IMR-90 (cell line): ENCODE data around the gene PBLD. TPM values are rescaled to one million over a fixed set of nuclear protein-coding genes. Genes with fewer than 3 reads are reported as not detected.

Source experiments
- ATAC-seq: fragments of 200-7000 bp; cut with Tn5 transposase; 2 replicates; pipeline ENCODE4 v1.9.1; 2020; ENCODE audit warnings: low read depth, mild to moderate bottlenecking, moderate library complexity
- BruUV-seq: library from RNA; stranded (reverse); fragments of 400-500 nt; replicated peaks from 2 replicates; lab custom pipeline; 2021; lab: Mats Ljungman, UMichigan
- CTCF ChIA-PET: fragments of 300-600 bp; formaldehyde crosslinking; extraction: SDS; loops from one replicate; lab custom pipeline; 2021; ENCODE audit warnings: antibody characterized with exemption; lab: Yijun Ruan, JAX
- POLR2A ChIA-PET: fragments of 300-600 bp; sonication (Branson Sonifier 250); formaldehyde crosslinking; loops from one replicate; lab custom pipeline; 2022; ENCODE audit warnings: antibody characterized with exemption; ENCODE audit not compliant: unreplicated experiment; lab: Charles Lee
- DNase-seq: peaks from one replicate; pipeline ENCODE4 v3.0.0; 2013
- H2AFZ ChIP-seq: replicated peaks from 2 replicates; pipeline ENCODE3; 2013; ENCODE audit warnings: low read length, mild to moderate bottlenecking; ENCODE audit not compliant: poor library complexity
- H2AK5ac ChIP-seq: 2 replicates; pipeline ENCODE4 v1.6.1; 2013; ENCODE audit warnings: low read depth, low read length, inconsistent platforms
- H2AK9ac ChIP-seq: replicated peaks from 2 replicates; pipeline ENCODE3; 2013; ENCODE audit warnings: mild to moderate bottlenecking, low read depth, low read length, moderate library complexity; ENCODE audit not compliant: poor library complexity
- H2BK120ac ChIP-seq: 2 replicates; pipeline ENCODE4 v1.6.1; 2013; ENCODE audit warnings: low read depth, low read length, inconsistent platforms
- H2BK15ac ChIP-seq: 3 replicates; pipeline ENCODE4 v1.6.1; 2013; ENCODE audit warnings: low read depth, low read length, inconsistent platforms
- H2BK20ac ChIP-seq: 2 replicates; pipeline ENCODE4 v1.6.1; 2013; ENCODE audit warnings: low read depth, mild to moderate bottlenecking, inconsistent platforms, low read length, moderate library complexity
- H2BK5ac ChIP-seq: 2 replicates; pipeline ENCODE4 v1.6.1; 2013; ENCODE audit warnings: mild to moderate bottlenecking, low read depth, low read length, inconsistent platforms; ENCODE audit not compliant: poor library complexity, severe bottlenecking
- H3K14ac ChIP-seq: replicated peaks from 2 replicates; pipeline ENCODE4 v1.6.1; 2013; ENCODE audit warnings: low read depth, low read length, inconsistent platforms
- H3K18ac ChIP-seq: 2 replicates; pipeline ENCODE4 v1.6.1; 2013; ENCODE audit warnings: low read depth, low read length, control low read depth
- H3K23ac ChIP-seq: 2 replicates; pipeline ENCODE4 v1.6.1; 2013; ENCODE audit warnings: low read depth, low read length, inconsistent platforms
- H3K27ac ChIP-seq: 2 replicates; pipeline ENCODE4 v1.5.1; 2013; ENCODE audit warnings: mild to moderate bottlenecking, control low read depth, low read length; ENCODE audit not compliant: insufficient read depth
- H3K27me3 ChIP-seq: 2 replicates; pipeline ENCODE4 v1.6.1; 2013; ENCODE audit warnings: low read length; ENCODE audit not compliant: control insufficient read depth, insufficient read depth
- H3K36me3 ChIP-seq: 2 replicates; pipeline ENCODE4 v1.6.1; 2013; ENCODE audit warnings: low read length, mixed read lengths; ENCODE audit not compliant: control insufficient read depth, insufficient read depth
- H3K4ac ChIP-seq: 2 replicates; pipeline ENCODE4 v1.6.1; 2013; ENCODE audit warnings: low read depth, low read length, inconsistent platforms
- H3K4me1 ChIP-seq: 2 replicates; pipeline ENCODE4 v1.6.1; 2013; ENCODE audit warnings: low read length, mixed read lengths; ENCODE audit not compliant: control insufficient read depth, insufficient read depth
- H3K4me2 ChIP-seq: 2 replicates; pipeline ENCODE4 v1.6.1; 2013; ENCODE audit warnings: low read depth, mild to moderate bottlenecking, control low read depth, low read length, moderate library complexity
- H3K4me3 ChIP-seq: 2 replicates; pipeline ENCODE4 v1.5.1; 2013; ENCODE audit warnings: low read depth, mild to moderate bottlenecking, control low read depth, low read length, moderate library complexity; ENCODE audit not compliant: insufficient read depth
- H3K56ac ChIP-seq: 2 replicates; pipeline ENCODE4 v1.6.1; 2013; ENCODE audit warnings: low read length, inconsistent platforms; ENCODE audit not compliant: insufficient read depth; ENCODE audit errors: extremely low read depth
- H3K79me1 ChIP-seq, 2 experiments: 2 replicates each; pipeline ENCODE4 v1.6.1; 2013; ENCODE audit warnings: low read length in 2 of 2, inconsistent platforms in 1 of 2, low read depth in 1 of 2
- H3K9ac ChIP-seq: 2 replicates; pipeline ENCODE4 v1.6.1; 2013; ENCODE audit warnings: low read depth, low read length, control low read depth
- H3K9me1 ChIP-seq: 2 replicates; pipeline ENCODE4 v1.6.1; 2013; ENCODE audit warnings: low read length, inconsistent platforms; ENCODE audit not compliant: insufficient read depth
- H3K9me3 ChIP-seq: 2 replicates; pipeline ENCODE4 v1.6.1; 2013; ENCODE audit warnings: low read length; ENCODE audit not compliant: control insufficient read depth, insufficient read depth
- H4K20me1 ChIP-seq: 2 replicates; pipeline ENCODE4 v1.6.1; 2013; ENCODE audit warnings: low read length, inconsistent platforms; ENCODE audit not compliant: insufficient read depth
- H4K5ac ChIP-seq: 2 replicates; pipeline ENCODE4 v1.6.1; 2013; ENCODE audit warnings: mild to moderate bottlenecking, low read depth, low read length, control low read depth
- H4K8ac ChIP-seq, 2 experiments: 2 replicates each; pipeline ENCODE4 v1.6.1; 2013; ENCODE audit warnings: low read depth in 2 of 2, low read length in 2 of 2, control low read depth in 1 of 2, inconsistent platforms in 1 of 2
- H4K91ac ChIP-seq: 2 replicates; pipeline ENCODE4 v1.6.1; 2013; ENCODE audit warnings: low read depth, low read length, inconsistent platforms; ENCODE audit not compliant: insufficient read depth
- CEBPB ChIP-seq: IDR thresholded peaks from 2 replicates; pipeline ENCODE4 v1.6.1; 2012; ENCODE audit warnings: low read depth, low read length, improper control_type of control experiment
- ELK1 ChIP-seq: fragments of 150-350 bp; IDR thresholded peaks from 2 replicates; pipeline ENCODE4 v1.6.1; 2016; ENCODE audit warnings: low read depth, mild to moderate bottlenecking, low read length, moderate library complexity, borderline replicate concordance
- NFE2L2 ChIP-seq: fragments of 150-350 bp; IDR thresholded peaks from 2 replicates; pipeline ENCODE4 v1.6.1; 2016; ENCODE audit warnings: low read depth, mild to moderate bottlenecking, low read length
- RFX5 ChIP-seq: IDR thresholded peaks from 2 replicates; pipeline ENCODE4 v1.8.0; 2012; ENCODE audit warnings: low read depth, mild to moderate bottlenecking, low read length, moderate library complexity
- WGBS, 2 experiments: methylation state at CpG; one replicate each; pipeline versions ENCODE4 v1.1.5 to v1.1.7; 2013; ENCODE audit warnings: missing lambda C conversion rate in 2 of 2; ENCODE audit not compliant: insufficient read length in 1 of 2; ENCODE audit errors: extremely low coverage in 2 of 2; 5-methylcytosine and 5-hydroxymethylcytosine counted together
- dilution Hi-C: fragments of 300-500 bp; cut with HindIII; formaldehyde crosslinking; loops from one replicate; pipeline ENCODE4 v1.14.3; 2018; ENCODE audit warnings: low sequenced_read_pairs; ENCODE audit not compliant: unreplicated experiment
- in situ Hi-C: fragments of 300-500 bp; cut with MboI; formaldehyde crosslinking; loops from 3 replicates; pipeline ENCODE4 v1.14.3; 2019; ENCODE audit warnings: low sequenced_read_pairs, inconsistent platforms, mixed read lengths
- intact Hi-C: fragments of 100-400 bp; cut with micrococcal nuclease; formaldehyde crosslinking; loops from 2 replicates; pipeline ENCODE4 v1.10.0; 2022
- polyA plus RNA-seq, 3 experiments: library from polyadenylated mRNA; depleted of rRNA; stranded (reverse); fragments of >200 nt; gene quantifications; 2 replicates each; pipeline ENCODE4 v1.2.3, GENCODE V29; 2012; ENCODE audit warnings: low replicate concordance in 1 of 3
- total RNA-seq: library from RNA; depleted of rRNA; stranded (reverse); fragments of >200 nt; gene quantifications from 2 replicates; pipeline ENCODE4 v1.2.3, GENCODE V29; 2012

PBLD gene
- total and polyA plus RNA-seq, 2 of the 4 experiments (the other 2 are of a cell fraction), result 3.3 to 5.7 TPM

GRCh38 chr10:68333058-68333395 is 299 bp upstream of the PBLD start:
- Histone ChIP-seq H3K9me3 (no peaks in the 10 kb centered on the region), H3K9ac (peak overlapping the region; percentile 98), H2AK9ac (peak overlapping the region; percentile 100), H3K27ac (peak overlapping the region; percentile 97), H2BK5ac (peak overlapping the region; percentile 93), H2BK15ac (no peak overlapping the region), H3K4me1 (peaks cover 12% of the 10 kb centered on the region), H3K79me1 (peaks cover 4 to 27% of the 10 kb centered on the region in 2 experiments; a peak in 3 of 4 replicates), H3K23ac (peak overlapping the region; percentile 99; the same call in 1 of the 2 replicates), H4K20me1 (peaks cover 55% of the 10 kb centered on the region), H3K18ac (peak overlapping the region; percentile 68), H2BK20ac (no peak overlapping the region), H2AK5ac (peak overlapping the region; percentile 98), H3K14ac (peak overlapping the region; percentile 100), H3K4me2 (peak overlapping the region; percentile 92; the same call in 1 of the 2 replicates), H3K9me1 (peaks cover 8% of the 10 kb centered on the region; the same call in 1 of the 2 replicates), H3K4me3 (peak overlapping the region; percentile 98), H3K56ac (peak overlapping the region; percentile 99; the same call in 1 of the 2 replicates), H4K8ac (peak overlapping the region; percentile 74 to 96; a peak in 2 of 4 replicates), H4K5ac (no peak overlapping the region), H2AFZ (peak overlapping the region; percentile 97), H3K27me3 (no peaks in the 10 kb centered on the region), H4K91ac (peak overlapping the region; percentile 99), H2BK120ac (peak overlapping the region; percentile 88; the same call in 1 of the 2 replicates), H3K36me3 (peaks cover 3% of the 10 kb centered on the region; the same call in 1 of the 2 replicates), H3K4ac (peak overlapping the region; percentile 99)
- dilution Hi-C loops (no loop called here), in situ Hi-C loops (no loop called here), intact Hi-C loops (loop anchor here (10.0 kb wide), 3 partner anchors 258 to 478 kb away; partner anchors contain the start of genes HERC4 and SIRT1)
- ATAC-seq (no peak), DNase-seq (peak; percentile 56)
- 0% methylated on average over 6 of the region's 10 CpGs; no CpG with 5 or more reads in 1 of the 2 experiments for WGBS, 2 experiments
- BruUV-seq, result no TSS peak
- POLR2A ChIA-PET, result interaction anchor here (0.5 to 0.6 kb wide), 2 partner anchors 10 to 132 kb away, joined by 3 to 6 read pairs; no protein-coding TSS in a partner anchor
- CTCF ChIA-PET, result interaction anchor here (0.9 to 1.9 kb wide), 2 partner anchors 32 to 120 kb away, joined by 4 to 6 read pairs; no protein-coding TSS in a partner anchor
- TF ChIP-seq CEBPB, result peak; percentile 38; the same call in 1 of the 2 replicates
- no peak for TF ChIP-seq RFX5
- TF ChIP-seq NFE2L2, result no peak
- TF ChIP-seq ELK1, result no peak
